K562 (cell line): ENCODE data around the gene CMBL. TPM values are rescaled to one million over a fixed set of nuclear protein-coding genes. Genes with fewer than 3 reads are reported as not detected.

ENCODE experiments used
- ATF6 ChIP-seq: sonication (generic); formaldehyde crosslinking; IDR thresholded peaks from 2 replicates; pipeline ENCODE4 v1.4.0; 2020; ENCODE audit warnings: mild to moderate bottlenecking, missing genetic modification reagents
- ELK3 ChIP-seq: fragments of 450-650 bp; formaldehyde crosslinking; IDR thresholded peaks from 2 replicates; pipeline ENCODE4 v1.4.0; 2020; ENCODE audit warnings: mild to moderate bottlenecking
- ERF ChIP-seq: fragments of 450-650 bp; formaldehyde crosslinking; IDR thresholded peaks from 2 replicates; pipeline ENCODE4 v1.4.0; 2020; ENCODE audit warnings: mild to moderate bottlenecking, mixed read lengths
- EWSR1 ChIP-seq: fragments of 450-650 bp; IDR thresholded peaks from 2 replicates; pipeline ENCODE4 v1.6.1; 2018; ENCODE audit warnings: borderline replicate concordance, mild to moderate bottlenecking, low read depth, moderate library complexity; ENCODE audit not compliant: partially characterized antibody
- FUS ChIP-seq: fragments of 200-400 bp; formaldehyde crosslinking; optimal IDR thresholded peaks from 2 replicates; pipeline ENCODE3; 2017; ENCODE audit warnings: low read depth, low read length
- GTF3C2 ChIP-seq: IDR thresholded peaks from 3 replicates; pipeline ENCODE4 v1.6.1; 2011; ENCODE audit warnings: borderline replicate concordance, mild to moderate bottlenecking, moderate library complexity; ENCODE audit not compliant: insufficient read length; ENCODE audit errors: extremely low read depth
- MCM2 ChIP-seq: fragments of 450-650 bp; IDR thresholded peaks from 2 replicates; pipeline ENCODE4 v1.6.1; 2017; ENCODE audit warnings: low read depth, mild to moderate bottlenecking
- MED1 ChIP-seq: sonication (generic); formaldehyde crosslinking; IDR thresholded peaks from 2 replicates; pipeline ENCODE4 v1.8.1; 2023; ENCODE audit warnings: missing genetic modification reagents, borderline replicate concordance
- NBN ChIP-seq: fragments of 450-650 bp; IDR thresholded peaks from 2 replicates; pipeline ENCODE4 v1.6.1; 2016; ENCODE audit warnings: low read depth, mild to moderate bottlenecking
- NCOA6 ChIP-seq: fragments of 450-650 bp; IDR thresholded peaks from 2 replicates; pipeline ENCODE4 v1.6.1; 2017; ENCODE audit warnings: mild to moderate bottlenecking
- NFE2 ChIP-seq: IDR thresholded peaks from 2 replicates; pipeline ENCODE4 v1.6.1; 2014; ENCODE audit warnings: antibody characterized with exemption, low read depth
- POLR2H ChIP-seq: IDR thresholded peaks from 2 replicates; pipeline ENCODE4 v1.6.1; 2016; ENCODE audit warnings: missing genetic modification characterization, low read depth, mild to moderate bottlenecking, control low read depth, missing compliant biosample characterization, moderate library complexity
- PRMT5 ChIP-seq: sonication (generic); formaldehyde crosslinking; IDR thresholded peaks from 2 replicates; pipeline ENCODE4 v1.5.0; 2020; ENCODE audit warnings: missing genetic modification reagents
- TBL1XR1 ChIP-seq, 2 experiments: IDR thresholded peaks; 2 replicates each; pipeline ENCODE4 v1.6.1; 2012; ENCODE audit warnings: improper control_type of control experiment in 2 of 2, low read length in 2 of 2, mild to moderate bottlenecking in 1 of 2
- TCF3 ChIP-seq: sonication (generic); formaldehyde crosslinking; IDR thresholded peaks from 2 replicates; pipeline ENCODE4 v1.4.0; 2020; ENCODE audit warnings: mild to moderate bottlenecking, missing genetic modification reagents
- polyA plus RNA-seq, 8 experiments: library from polyadenylated mRNA; depleted of rRNA in 4 of 8; stranded (reverse) in 5 of 8; unstranded in 3 of 8; fragments of >200 nt; fragmentation: Nextera tagmentation in 2 of 8; fragmentation: Illumina TruSeq in 1 of 8; extraction: Ambion mirVana in 2 of 8; extraction: Trizol in 1 of 8; gene quantifications; 2 replicates each; pipeline versions ENCODE4 v1.2.1 to v1.2.3, GENCODE V29; 2011 to 2014; ENCODE audit warnings: inconsistent platforms in 1 of 8, missing spikeins in 1 of 8
- total RNA-seq, 7 experiments: library from RNA; depleted of rRNA in 6 of 7; stranded (reverse); fragments of >200 nt in 6 of 7; fragmentation: Illumina TruSeq in 2 of 7; extraction: Trizol in 2 of 7; gene quantifications; 2 replicates each; pipeline versions ENCODE4 v1.2.1 to v1.2.3, GENCODE V29; 2011 to 2021; ENCODE audit warnings: low replicate concordance in 1 of 7
- TF ChIP-seq, protein P1 (sequence below): fragments of 450-650 bp; formaldehyde crosslinking; IDR thresholded peaks from 2 replicates; pipeline ENCODE4 v1.4.0; 2022; ENCODE audit warnings: missing genetic modification characterization
- TF ChIP-seq, protein P2 (sequence below): fragments of 250-450 bp; sonication (Bioruptor Pico); IDR thresholded peaks from 2 replicates; pipeline ENCODE4 v1.8.0; 2021; ENCODE audit warnings: moderate library complexity, mild to moderate bottlenecking, inconsistent platforms

The CMBL gene
- total and polyA plus RNA-seq, 9 of the 15 experiments (the other 6 are each of a cell fraction or from before 2014, with no cell fraction given): 22.6 to 192 (median 71.1) TPM

- TF ChIP-seq POLR2H (tag): no peak; the same call in 1 of the 2 replicates
- peak; percentile 89 for TF ChIP-seq EWSR1
- no peak for TF ChIP-seq MED1 (CRISPR knock-in tag)
- peak; percentile 44; the same call in 1 of the 2 replicates for TF ChIP-seq ERF (CRISPR knock-in tag)
- TF ChIP-seq MCM2: no peak
- no peak for TF ChIP-seq GTF3C2
- TF ChIP-seq, protein P1, sequence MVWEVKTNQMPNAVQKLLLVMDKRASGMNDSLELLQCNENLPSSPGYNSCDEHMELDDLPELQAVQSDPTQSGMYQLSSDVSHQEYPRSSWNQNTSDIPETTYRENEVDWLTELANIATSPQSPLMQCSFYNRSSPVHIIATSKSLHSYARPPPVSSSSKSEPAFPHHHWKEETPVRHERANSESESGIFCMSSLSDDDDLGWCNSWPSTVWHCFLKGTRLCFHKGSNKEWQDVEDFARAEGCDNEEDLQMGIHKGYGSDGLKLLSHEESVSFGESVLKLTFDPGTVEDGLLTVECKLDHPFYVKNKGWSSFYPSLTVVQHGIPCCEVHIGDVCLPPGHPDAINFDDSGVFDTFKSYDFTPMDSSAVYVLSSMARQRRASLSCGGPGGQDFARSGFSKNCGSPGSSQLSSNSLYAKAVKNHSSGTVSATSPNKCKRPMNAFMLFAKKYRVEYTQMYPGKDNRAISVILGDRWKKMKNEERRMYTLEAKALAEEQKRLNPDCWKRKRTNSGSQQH (CRISPR knock-in tag): peak; percentile 42; the same call in 1 of the 2 replicates
- TF ChIP-seq TCF3 (CRISPR knock-in tag): no peak
- no peak for TF ChIP-seq PRMT5 (CRISPR knock-in tag)
- TF ChIP-seq, protein P2, sequence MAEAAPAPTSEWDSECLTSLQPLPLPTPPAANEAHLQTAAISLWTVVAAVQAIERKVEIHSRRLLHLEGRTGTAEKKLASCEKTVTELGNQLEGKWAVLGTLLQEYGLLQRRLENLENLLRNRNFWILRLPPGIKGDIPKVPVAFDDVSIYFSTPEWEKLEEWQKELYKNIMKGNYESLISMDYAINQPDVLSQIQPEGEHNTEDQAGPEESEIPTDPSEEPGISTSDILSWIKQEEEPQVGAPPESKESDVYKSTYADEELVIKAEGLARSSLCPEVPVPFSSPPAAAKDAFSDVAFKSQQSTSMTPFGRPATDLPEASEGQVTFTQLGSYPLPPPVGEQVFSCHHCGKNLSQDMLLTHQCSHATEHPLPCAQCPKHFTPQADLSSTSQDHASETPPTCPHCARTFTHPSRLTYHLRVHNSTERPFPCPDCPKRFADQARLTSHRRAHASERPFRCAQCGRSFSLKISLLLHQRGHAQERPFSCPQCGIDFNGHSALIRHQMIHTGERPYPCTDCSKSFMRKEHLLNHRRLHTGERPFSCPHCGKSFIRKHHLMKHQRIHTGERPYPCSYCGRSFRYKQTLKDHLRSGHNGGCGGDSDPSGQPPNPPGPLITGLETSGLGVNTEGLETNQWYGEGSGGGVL (CRISPR knock-in tag): no peak
- no peak for TF ChIP-seq NFE2
- TF ChIP-seq NCOA6: no peak
- TF ChIP-seq FUS: no peak
- no peak for TF ChIP-seq ATF6
- TF ChIP-seq TBL1XR1 (IDR thresholded peaks at IDR 0.05; ENCODE audit: low read length in 2 of 2): no peak
- no peak for TF ChIP-seq NBN
- no peak for TF ChIP-seq ELK3 (CRISPR knock-in tag)
Observed at GRCh38 chr5:10265245-10266109, 42.2 kb downstream of the CMBL start (continued).
